Measurements from ENCODE around the gene ADAM29.

- TF ChIP-seq CTCF (IDR thresholded peaks at IDR 0.05) = no peak
- TF ChIP-seq POLR2A (IDR thresholded peaks at IDR 0.05) = no peak
These were observed 16.2 kb downstream of the ADAM29 start for GRCh38 chr4:174934360-174934759.

Measured in testis (tissue), 2 donors.